ENCODE measurements around the gene TNNC1. TPM values are rescaled to one million over a fixed set of nuclear protein-coding genes. Genes with fewer than 3 reads are reported as not detected.

Gene TNNC1
- total and polyA plus RNA-seq, 8 donors, result 16.7 to 117 (median 33.9) TPM

DNA sequence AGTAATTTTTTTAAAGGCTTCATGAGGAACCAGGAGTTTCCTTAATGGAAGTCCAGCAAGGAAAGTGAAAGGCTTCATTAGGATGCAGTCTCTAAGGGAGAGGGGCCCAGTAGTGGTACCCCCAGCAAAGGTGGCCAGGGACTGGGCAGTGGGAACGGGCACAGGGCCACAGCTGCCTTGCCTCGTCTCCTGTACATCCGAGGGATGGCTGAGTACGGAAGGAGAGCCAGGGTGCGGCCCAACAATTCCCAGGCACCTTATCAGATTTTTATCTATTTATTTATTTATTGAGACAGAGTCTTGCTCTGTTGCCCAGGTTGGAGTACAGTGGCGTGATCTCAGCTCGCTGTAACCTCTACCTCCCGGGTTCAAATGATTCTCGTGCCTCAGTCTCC lies 23.4 kb downstream of the TNNC1 start:
- no peaks in the 10 kb centered on the region for H3K9me3 ChIP-seq
- H3K27me3 ChIP-seq, result no peaks in the 10 kb centered on the region
- intact Hi-C loops (cut with DNase I), result no loop called here
- no peak for DNase-seq
- TF ChIP-seq, protein P1, sequence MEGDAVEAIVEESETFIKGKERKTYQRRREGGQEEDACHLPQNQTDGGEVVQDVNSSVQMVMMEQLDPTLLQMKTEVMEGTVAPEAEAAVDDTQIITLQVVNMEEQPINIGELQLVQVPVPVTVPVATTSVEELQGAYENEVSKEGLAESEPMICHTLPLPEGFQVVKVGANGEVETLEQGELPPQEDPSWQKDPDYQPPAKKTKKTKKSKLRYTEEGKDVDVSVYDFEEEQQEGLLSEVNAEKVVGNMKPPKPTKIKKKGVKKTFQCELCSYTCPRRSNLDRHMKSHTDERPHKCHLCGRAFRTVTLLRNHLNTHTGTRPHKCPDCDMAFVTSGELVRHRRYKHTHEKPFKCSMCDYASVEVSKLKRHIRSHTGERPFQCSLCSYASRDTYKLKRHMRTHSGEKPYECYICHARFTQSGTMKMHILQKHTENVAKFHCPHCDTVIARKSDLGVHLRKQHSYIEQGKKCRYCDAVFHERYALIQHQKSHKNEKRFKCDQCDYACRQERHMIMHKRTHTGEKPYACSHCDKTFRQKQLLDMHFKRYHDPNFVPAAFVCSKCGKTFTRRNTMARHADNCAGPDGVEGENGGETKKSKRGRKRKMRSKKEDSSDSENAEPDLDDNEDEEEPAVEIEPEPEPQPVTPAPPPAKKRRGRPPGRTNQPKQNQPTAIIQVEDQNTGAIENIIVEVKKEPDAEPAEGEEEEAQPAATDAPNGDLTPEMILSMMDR (IDR thresholded peaks at IDR 0.05), result no peak
- H3K4me3 ChIP-seq, result no peak overlapping the region
- no peaks in the 10 kb centered on the region for H3K36me3 ChIP-seq
- ATAC-seq, result no peak
- peaks cover 0 to 31% of the 10 kb centered on the region in 2 donors for H3K4me1 ChIP-seq
- peak overlapping the region; percentile 45 to 59 for H3K27ac ChIP-seq

DNA sequence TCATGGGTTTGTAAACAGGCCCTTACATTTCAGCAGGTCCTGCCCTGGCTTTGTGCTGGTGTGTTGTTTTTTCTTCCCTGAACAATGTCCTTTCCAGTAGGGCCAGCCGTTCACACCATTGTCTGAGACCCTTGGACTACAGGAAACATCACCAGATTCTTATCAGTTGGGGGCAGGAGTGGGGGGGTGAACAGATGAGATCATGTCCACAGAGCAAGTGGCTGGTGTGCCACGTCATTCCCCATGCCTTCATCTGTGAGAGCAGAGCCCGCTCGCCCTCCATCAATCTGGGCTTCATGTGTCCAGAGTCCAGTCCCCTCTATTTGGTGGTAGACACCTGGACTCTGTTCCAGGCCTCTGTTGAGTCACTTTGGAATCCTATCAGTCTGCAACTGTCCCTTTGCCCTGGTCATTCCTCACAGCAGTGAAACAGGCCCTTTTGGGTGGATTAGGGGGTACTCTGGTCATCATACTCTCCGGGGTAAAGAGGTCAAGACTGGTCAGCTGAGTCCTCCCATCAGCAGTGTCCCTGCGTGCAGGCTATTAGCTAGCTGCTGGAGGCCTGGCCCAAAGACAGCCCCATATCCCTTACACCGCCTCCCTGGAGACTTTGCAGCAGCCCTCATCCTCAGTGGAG lies 23.9 kb downstream of the TNNC1 start:
- no peaks in the 10 kb centered on the region for H3K36me3 ChIP-seq
- DNase-seq (no peak), ATAC-seq (no peak)
- peaks cover 0 to 31% of the 10 kb centered on the region in 2 donors for H3K4me1 ChIP-seq
- intact Hi-C loops (cut with DNase I), result no loop called here
- no peak overlapping the region for H3K4me3 ChIP-seq
- no peaks in the 10 kb centered on the region for H3K9me3 ChIP-seq
- H3K27me3 ChIP-seq, result no peaks in the 10 kb centered on the region
- TF ChIP-seq, protein P1 (IDR thresholded peaks at IDR 0.05), result no peak
- H3K27ac ChIP-seq, result peak overlapping the region; percentile 45 to 59

GRCh38 chr3:52429031-52429430 lies 24.8 kb downstream of the TNNC1 start:
- ATAC-seq (no peak), DNase-seq (no peak)
- H3K4me1 ChIP-seq, result peaks cover 0 to 28% of the 10 kb centered on the region in 2 donors
- no peaks in the 10 kb centered on the region for H3K9me3 ChIP-seq
- TF ChIP-seq, protein P1 (IDR thresholded peaks at IDR 0.05), result no peak
- peak overlapping the region in 1 of 2 donors; percentile 13 for H3K27ac ChIP-seq
- H3K27me3 ChIP-seq, result no peaks in the 10 kb centered on the region
- H3K4me3 ChIP-seq, result no peak overlapping the region
- no peaks in the 10 kb centered on the region for H3K36me3 ChIP-seq
- intact Hi-C loops (cut with DNase I), result no loop called here

DNA sequence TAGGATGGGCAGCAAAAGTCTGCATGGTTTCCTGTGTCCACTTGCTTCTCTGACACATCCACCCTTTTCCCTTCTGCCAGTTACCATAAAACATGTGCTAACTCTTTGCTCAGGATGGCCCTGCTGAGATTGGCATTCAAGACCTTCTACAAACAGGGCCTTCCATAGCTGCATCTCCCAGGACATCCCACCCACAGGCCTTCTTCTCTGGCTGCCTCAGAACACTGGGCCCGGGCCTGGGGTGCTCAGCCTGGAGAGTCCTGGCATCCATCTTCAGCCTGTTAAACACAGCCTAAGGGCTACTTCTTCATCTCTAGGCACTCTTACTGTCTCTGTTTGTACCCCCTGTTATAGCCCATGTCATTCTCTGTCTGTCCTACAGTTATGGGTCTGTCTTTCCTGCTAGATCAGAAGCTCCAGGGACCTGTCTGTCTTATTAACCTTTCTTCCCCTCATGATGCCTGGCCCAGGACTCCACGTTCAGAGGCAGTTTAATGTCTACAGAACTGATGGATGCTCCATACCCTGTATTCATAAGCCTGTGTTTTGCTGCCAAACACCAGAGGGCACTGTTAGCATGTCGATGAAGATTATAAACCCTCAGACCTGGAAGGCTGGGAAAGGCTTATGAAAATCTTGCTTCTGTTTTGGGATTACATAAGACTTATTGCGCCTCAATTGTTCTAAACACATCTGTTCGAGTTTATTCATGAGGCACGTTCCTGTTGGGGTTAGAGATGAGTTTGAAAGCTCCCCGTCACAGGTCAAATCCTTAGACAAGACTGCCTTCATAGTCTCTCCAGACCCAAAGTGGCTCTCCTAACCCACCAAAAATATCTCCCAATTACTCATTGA lies 25.5 kb downstream of the TNNC1 start:
- TF ChIP-seq, protein P1 (IDR thresholded peaks at IDR 0.05), result peak; percentile 60 to 72
- peak; percentile 93 for ATAC-seq
- intact Hi-C loops (cut with DNase I), result no loop called here
- no peak overlapping the region for H3K4me3 ChIP-seq
- no peaks in the 10 kb centered on the region for H3K9me3 ChIP-seq
- no peaks in the 10 kb centered on the region for H3K27me3 ChIP-seq
- DNase-seq, result peak in 2 of 4 donors; percentile 73 to 87
- no peaks in the 10 kb centered on the region for H3K36me3 ChIP-seq
- no peak overlapping the region for H3K27ac ChIP-seq
- H3K4me1 ChIP-seq, result peaks cover 0 to 22% of the 10 kb centered on the region in 2 donors

DNA sequence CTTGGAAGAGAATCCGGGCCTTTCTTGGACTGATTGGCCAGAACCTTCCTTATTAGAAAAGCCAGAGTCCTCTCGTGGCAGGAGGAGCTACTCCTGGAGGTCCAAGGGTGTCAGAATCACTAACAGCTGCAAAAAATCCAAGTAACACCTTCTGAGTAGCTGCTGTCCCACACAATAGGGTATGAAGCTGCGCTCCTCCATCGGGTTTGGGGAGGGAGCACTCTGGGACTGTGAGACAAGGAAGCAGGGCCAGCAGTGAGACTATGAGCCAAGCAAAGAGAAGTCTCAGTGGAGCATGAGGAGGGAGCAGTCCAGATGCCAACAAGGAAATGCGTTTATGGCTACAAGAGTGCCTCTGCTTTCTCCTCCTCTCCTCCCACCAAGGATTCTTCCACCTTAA lies 30.7 kb downstream of the TNNC1 start:
- no peaks in the 10 kb centered on the region for H3K27me3 ChIP-seq
- peak in 2 of 4 donors; percentile 4 to 63 for DNase-seq
- H3K27ac ChIP-seq, result no peak overlapping the region
- intact Hi-C loops (cut with DNase I), result no loop called here
- TF ChIP-seq, protein P1 (IDR thresholded peaks at IDR 0.05), result no peak
- no peak overlapping the region for H3K4me3 ChIP-seq
- H3K4me1 ChIP-seq, result no peaks in the 10 kb centered on the region
- H3K36me3 ChIP-seq, result peaks cover 0 to 9% of the 10 kb centered on the region in 2 donors
- H3K9me3 ChIP-seq, result no peaks in the 10 kb centered on the region
- ATAC-seq, result no peak

All from left lung (tissue), 10 donors.